H1 (cell line): ENCODE measurements around the gene PNLIPRP1. TPM values are rescaled to one million over a fixed set of nuclear protein-coding genes. Genes with fewer than 3 reads are reported as not detected.

Experiments used
- ATF3 ChIP-seq: IDR thresholded peaks from 2 replicates; pipeline ENCODE4 v1.6.1; 2011; ENCODE audit warnings: low read depth, mild to moderate bottlenecking, low read length; ENCODE audit not compliant: insufficient read depth
- polyA plus RNA-seq, 7 experiments: library from polyadenylated mRNA; depleted of rRNA in 3 of 7; stranded (reverse) in 5 of 7; unstranded in 2 of 7; fragments of >200 nt in 5 of 7; fragments of 200-250 nt in 2 of 7; gene quantifications; 1 replicate in 5 of 7; 2 replicates in 1 of 7; 4 replicates in 1 of 7; pipeline versions ENCODE4 v1.2.1 to v1.2.3, GENCODE V29; 2011 to 2013; ENCODE audit warnings: missing spikeins in 2 of 7, mixed read lengths in 2 of 7
- total RNA-seq: library from RNA; stranded (reverse); fragmentation: NEBNext Ultra II Directional; extraction: Animal tissue kit (Norgen Biotek cat#: 25700); gene quantifications from 2 replicates; pipeline ENCODE4 v1.2.1, GENCODE V29; 2021

The PNLIPRP1 gene
- total and polyA plus RNA-seq, 2 of the 8 experiments (the other 6 are each of a cell fraction or from before 2014, with no cell fraction given) = not detected

- TF ChIP-seq ATF3 = no peak
Observed at GRCh38 chr10:116634126-116634975, 43.6 kb downstream of the PNLIPRP1 start (continued).
